NCI-H2196 (cell line): Measurements from ENCODE around the gene DUSP10.

ENCODE experiments used
- DNase-seq: peaks from one replicate; lab custom pipeline; 2025; ENCODE audit not compliant: unreplicated experiment; lab: John Stamatoyannopoulos, UW

DUSP10 gene

DNA sequence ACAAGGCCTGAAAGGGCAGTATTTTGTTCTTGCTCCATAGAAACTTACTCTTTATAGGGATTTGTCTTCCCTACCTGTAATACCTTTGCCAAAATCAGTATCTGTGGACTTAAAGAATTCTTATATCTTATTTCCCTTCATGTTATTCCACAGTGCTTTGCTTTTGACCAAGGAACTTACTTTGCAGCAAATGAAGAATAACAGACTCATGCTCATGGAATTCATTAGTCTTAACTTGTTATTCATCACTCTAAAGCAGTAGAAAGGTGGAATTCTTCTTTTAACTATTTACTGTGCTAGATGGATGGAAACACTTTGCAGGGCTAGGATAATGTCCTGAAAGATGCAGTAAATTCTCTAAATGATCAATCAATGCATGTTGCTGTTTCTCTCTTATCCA is 45.9 kb downstream of the DUSP10 start:
- no peak for DNase-seq

- no peak for DNase-seq
Measured at GRCh38 chr1:221695301-221695700, 46.6 kb downstream of the DUSP10 start.

GRCh38 chr1:221694109-221694508 is 47.8 kb downstream of the DUSP10 start:
- DNase-seq, result no peak

- no peak for DNase-seq
Measured at GRCh38 chr1:221693087-221693486, 48.8 kb downstream of the DUSP10 start.

- DNase-seq, result no peak
Measured at GRCh38 chr1:221692643-221693042, 49.2 kb downstream of the DUSP10 start.

DNA sequence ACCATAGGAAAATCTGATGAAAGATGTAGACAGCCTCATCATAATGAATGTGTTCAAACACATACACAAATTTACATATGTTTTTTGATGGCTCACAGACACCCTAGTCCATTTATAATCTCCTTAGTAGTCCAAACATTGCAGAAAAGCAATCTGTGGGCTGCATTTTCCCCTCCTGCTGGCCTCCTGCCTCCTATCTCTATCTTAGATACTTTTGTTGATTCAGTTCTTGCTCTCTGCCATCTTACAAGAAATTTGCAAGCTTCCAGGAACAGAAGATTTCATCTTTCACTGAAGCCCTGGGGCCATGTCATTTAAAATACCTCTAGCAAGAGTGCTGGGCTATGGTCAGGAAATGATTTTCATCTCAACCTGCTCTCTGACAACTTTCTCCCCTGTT is 50.6 kb downstream of the DUSP10 start:
- DNase-seq, result no peak

GRCh38 chr1:221690858-221691257 is 51.0 kb downstream of the DUSP10 start:
- DNase-seq, result no peak

GRCh38 chr1:221689138-221689537 is 52.8 kb downstream of the DUSP10 start:
- DNase-seq, result no peak

GRCh38 chr1:221688488-221688843 is 53.4 kb downstream of the DUSP10 start:
- DNase-seq, result no peak

DNA sequence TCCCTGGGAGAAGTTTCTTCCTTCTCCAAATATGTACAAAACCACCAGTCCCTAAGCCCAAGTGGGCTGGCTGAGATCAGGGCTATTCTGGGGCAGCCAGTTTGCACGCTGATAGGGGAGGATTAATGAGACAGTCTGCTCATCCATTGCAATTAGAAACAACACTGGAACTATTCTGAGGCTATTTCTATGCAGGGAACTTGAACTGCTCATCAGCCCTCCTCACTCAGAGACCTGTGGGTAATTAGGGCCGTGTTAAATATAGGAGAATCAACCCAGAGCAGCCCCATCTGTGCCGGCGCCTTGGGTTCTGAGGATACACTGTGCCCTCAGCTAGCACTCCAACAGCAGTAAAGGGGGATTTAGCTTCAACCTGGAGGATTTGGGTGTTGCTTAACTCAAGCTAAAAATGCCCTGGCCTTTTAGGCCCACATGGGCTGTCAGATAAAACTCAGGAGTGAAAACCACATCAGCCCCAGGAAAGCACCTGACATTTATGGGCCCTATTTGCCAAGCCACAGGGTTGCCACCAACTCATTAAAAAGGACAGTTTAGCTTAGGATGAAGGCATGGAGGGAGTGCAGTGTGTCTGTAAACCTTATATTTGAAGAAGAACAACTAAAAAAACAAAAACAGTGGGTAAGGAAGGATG is 53.9 kb downstream of the DUSP10 start:
- no peak for DNase-seq

DNA sequence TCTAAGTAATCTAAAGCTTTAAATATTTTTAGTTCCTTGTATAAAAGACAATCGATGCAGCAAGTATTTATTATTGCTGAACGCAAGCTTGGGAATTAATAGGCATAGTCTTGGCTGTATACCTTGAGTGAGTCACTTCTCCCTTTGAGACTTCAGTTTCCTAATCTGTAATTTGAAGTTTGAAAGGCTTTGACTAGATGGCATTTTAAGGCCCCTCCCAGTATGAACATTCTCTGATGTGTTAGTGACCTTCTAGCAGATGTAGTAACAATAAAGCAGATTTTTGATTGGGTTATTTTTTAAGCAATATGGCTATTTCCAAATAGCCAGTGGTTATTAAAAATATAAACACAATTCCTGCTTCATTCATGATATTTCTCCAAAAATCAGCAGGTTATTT is 58.2 kb downstream of the DUSP10 start:
- no peak for DNase-seq

DNA sequence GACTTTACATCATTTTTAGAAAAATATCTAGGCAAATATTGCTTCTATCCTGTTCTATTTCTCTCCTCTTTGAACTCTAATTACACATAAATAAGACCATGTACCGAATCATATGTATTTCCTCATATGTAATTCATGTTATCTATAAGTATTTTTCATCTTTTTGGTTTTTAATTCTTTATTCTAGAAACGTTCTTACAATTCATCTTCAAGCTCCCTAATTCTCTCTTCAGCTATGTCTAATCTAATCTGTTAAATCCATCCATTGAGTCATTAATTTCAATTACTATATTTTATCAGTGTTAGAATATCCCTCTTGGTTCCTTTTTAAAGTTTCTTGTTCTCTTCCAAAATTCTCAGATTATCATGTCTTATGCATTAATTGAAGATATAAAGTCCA is 61.8 kb downstream of the DUSP10 start:
- no peak for DNase-seq

- no peak for DNase-seq
Measured at GRCh38 chr1:221678014-221678413, 63.9 kb downstream of the DUSP10 start.

DNA sequence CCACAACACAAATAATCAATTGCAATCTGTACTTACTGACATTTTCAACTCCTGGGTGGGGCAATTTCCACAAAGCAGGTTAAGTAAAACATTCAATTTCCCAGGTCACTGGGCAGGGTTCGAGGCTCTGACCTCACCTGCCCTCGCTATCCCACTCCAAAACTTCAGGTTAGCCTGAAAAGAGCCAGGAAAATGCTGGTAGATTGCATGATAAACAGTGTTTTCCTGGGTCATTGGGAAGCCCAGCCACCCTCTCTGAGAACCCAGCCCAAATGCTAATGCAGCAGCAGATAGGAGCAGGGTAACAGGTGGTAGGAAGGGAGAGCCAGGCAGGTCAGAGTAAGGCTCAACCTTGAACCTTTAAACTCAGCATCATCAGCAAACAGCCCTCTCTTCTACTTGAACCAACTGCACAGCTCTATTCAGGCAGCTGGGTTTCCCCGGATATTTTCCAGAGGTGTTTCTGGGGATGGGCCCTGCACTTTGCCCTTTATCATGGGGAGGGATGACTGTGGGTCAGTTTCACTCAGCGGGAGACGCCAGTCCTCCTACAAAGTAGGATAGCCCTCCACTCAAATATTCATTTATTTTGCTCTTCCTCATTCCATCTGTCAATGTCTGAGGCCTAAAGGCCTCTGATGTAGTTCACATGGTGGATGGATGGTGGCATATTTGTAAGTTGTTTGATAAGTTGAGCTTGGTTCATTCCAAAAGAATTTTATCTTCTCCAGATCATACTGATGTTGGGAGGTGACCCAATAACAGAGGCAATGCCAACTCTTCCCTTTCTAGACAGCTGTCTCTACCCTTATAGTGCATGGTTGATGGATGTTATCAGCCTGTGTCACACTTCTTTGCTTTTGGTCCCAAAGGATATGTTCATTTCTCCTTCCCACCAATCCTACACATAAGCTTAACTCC is 65.7 kb downstream of the DUSP10 start:
- DNase-seq, result no peak

DNA sequence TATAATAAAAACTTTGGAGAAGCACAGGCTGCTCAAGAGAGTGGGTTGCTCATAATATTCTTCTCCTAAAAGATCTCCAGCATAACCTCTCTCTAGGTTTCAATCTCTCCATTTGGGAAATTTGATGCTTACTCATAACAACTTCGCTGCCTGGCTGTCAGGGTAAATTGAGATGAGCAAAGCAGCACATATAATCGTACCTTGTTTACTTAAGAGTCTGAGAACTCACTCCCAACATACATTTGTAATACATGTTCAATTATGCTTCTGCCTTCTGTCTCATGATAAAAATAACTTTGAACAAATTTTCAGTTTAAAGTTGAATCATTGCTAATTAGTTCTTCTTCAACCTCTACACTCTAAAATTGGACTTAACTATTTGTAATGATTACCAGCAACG is 68.9 kb downstream of the DUSP10 start:
- DNase-seq, result no peak

DNA sequence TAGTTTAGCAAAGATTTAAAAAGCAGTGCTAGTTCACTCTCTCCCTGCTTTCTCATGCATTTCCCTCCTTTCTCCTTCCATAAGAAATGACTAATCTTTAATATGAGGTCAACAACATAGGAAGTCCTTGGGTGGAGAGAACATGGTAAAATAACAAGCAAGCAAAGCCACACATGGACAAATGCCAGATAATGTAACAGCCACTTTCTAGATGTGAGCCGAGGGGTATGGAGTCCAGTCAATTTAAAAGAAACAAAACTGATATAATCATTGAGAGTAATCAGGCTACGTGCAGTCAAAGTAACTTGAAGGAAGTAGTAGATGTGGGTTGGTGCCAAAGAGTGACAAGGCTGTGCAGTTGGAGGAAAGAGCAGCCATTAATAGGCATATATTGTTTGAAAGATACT is 69.6 kb downstream of the DUSP10 start:
- DNase-seq, result no peak

DNA sequence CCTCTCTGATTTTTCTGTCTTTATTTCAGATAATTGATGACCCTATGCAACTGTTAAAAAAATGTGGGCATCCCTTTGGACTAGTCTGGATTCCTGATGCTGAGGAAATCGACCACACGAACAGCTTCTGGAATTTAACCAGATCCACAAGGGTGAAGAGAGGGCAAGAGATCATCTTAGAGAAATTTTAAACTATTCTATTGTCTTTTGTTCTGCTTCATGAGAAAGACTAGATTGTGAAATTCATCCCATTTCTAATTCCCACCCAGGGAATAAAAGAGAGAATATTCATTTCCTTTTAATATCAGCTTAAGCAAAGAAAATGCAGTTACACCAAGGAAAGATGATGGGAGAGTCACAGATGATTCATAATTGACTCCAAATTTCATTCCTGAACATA is 71.8 kb downstream of the DUSP10 start:
- DNase-seq, result no peak

DNA sequence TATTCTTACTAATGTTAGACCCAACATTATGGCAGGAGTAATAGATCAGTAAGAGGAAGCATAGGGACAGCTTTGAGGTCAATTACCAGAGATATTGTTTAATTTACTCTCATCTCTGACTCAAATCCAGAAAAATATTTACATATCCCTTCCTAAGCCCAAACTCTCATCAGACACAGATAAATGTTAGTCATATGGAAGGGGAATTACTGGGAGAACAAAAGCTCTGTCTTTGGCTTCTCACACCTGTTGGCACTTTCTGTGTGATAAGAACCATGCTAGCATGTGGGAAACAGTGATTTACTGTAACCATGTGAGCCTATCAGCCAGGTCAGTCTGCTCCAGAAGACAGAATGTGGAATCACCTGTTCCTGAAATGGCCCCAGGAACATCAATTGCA is 72.4 kb downstream of the DUSP10 start:
- no peak for DNase-seq

DNA sequence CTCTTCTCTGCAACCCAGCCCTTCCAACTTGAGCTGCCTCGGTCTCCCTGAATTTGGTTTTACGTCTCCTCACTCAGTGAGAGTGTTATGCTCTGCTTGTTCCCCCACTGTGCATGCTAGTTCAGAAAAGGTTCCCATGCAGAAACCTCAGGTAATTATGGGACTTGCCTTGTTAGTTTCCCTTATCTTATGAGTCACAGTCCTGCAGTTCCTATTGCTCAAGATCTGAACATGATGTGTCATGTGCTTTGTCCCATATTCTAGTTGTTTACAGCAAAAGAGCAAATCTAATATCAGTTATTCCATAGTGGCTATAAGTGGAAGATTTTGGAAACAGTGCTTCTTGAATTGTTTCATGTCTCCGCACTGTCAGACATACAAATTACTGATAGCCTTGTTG is 74.4 kb downstream of the DUSP10 start:
- no peak for DNase-seq

DNA sequence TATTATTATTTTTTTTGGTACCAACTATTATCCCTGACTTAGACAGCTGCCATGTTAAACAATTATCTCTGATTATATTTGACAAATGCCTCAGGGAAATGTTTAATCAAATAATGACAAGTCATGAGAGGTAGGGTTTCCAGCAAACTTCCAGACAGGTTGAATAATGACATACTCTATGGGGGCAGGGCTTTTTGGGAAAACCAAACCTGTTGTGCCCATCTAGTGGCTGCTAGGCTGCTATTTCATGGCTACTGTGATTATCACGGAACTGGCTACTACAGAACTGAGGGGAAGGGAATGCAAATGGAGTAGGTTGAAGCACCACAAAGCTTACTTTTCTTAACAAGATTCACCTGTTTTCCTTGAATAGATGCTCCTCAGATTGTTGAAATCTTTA is 77.6 kb downstream of the DUSP10 start:
- DNase-seq, result no peak

DNA sequence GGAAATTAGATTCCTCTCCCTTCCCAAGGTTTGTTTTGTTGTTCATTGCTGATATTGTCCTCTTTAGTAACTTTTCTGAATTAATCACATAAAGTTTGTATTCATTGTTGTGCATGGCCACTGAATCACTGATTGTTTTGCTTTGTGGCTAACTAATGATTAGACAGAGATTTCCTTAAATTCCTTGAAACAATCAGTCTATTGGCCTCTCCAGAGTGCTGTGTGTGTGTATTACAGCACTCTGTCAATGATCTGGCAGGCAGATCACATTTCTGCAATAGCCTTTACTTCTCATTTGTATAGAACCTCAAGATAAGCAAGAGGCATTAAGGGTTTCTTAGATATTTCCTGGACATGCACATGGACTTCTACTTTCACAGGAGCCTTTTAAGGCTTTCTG is 78.6 kb downstream of the DUSP10 start:
- no peak for DNase-seq

- no peak for DNase-seq
Measured at GRCh38 chr1:221655766-221656305, 86.1 kb downstream of the DUSP10 start.
